ENCODE results near the gene LMBR1L.

DNA sequence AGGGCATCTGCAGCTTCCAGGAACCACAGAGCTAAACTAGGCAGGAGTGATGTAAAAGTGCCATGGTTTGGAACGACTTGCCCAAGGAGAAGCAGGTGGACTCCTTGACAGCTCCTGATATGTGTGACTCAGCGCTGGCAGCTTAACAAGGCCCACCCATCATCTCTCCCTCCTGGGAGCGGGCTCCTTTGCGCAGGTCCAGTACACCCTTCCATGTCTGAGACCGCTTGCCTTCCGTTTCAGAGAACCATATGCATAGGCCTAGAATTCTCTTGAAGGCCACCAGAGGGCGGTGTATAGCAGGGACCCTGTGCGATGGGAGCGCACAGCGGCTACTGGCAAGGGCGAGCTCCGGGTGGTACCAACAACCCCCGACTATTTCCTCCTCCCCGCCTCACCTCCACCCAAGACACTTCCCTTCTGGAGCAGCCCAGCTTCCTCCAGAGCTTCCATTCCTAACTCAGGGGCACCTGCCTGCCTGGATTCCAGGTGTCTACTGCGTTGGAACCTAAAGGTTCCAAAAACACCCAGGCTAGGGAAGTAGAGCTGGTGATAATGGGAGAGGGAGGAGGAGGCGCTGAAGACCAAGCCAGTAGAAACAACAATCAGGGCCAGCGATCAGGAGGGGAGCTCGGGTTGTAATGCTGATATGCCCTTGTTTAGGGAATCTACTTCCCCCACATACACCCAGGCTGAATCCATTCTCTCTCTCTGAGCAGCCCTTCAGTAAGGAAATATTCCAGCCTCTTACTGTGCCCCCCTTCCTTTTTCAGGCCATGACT, 22.3 kb downstream of the LMBR1L start:
- TF ChIP-seq, protein P1, sequence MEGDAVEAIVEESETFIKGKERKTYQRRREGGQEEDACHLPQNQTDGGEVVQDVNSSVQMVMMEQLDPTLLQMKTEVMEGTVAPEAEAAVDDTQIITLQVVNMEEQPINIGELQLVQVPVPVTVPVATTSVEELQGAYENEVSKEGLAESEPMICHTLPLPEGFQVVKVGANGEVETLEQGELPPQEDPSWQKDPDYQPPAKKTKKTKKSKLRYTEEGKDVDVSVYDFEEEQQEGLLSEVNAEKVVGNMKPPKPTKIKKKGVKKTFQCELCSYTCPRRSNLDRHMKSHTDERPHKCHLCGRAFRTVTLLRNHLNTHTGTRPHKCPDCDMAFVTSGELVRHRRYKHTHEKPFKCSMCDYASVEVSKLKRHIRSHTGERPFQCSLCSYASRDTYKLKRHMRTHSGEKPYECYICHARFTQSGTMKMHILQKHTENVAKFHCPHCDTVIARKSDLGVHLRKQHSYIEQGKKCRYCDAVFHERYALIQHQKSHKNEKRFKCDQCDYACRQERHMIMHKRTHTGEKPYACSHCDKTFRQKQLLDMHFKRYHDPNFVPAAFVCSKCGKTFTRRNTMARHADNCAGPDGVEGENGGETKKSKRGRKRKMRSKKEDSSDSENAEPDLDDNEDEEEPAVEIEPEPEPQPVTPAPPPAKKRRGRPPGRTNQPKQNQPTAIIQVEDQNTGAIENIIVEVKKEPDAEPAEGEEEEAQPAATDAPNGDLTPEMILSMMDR (IDR thresholded peaks at IDR 0.05), result peak; percentile 78 to 94 (median 84)
- TF ChIP-seq EP300 (IDR thresholded peaks at IDR 0.05), result no peak
- no peak for TF ChIP-seq POLR2A (IDR thresholded peaks at IDR 0.05)
